HPDE6-E6E7 (cell line): Measurements from ENCODE around the gene ZNF431.
"Not testable (repeated sequence)": the region's sequence is repeated elsewhere in the genome, so short reads cannot be mapped to it uniquely, and the experiment has no call there.

ENCODE experiments used
- DNase-seq: peaks from one replicate; pipeline ENCODE4 v3.0.0; 2011; ENCODE audit warnings: missing footprints; ENCODE audit errors: extremely low spot score

Gene ZNF431

DNA sequence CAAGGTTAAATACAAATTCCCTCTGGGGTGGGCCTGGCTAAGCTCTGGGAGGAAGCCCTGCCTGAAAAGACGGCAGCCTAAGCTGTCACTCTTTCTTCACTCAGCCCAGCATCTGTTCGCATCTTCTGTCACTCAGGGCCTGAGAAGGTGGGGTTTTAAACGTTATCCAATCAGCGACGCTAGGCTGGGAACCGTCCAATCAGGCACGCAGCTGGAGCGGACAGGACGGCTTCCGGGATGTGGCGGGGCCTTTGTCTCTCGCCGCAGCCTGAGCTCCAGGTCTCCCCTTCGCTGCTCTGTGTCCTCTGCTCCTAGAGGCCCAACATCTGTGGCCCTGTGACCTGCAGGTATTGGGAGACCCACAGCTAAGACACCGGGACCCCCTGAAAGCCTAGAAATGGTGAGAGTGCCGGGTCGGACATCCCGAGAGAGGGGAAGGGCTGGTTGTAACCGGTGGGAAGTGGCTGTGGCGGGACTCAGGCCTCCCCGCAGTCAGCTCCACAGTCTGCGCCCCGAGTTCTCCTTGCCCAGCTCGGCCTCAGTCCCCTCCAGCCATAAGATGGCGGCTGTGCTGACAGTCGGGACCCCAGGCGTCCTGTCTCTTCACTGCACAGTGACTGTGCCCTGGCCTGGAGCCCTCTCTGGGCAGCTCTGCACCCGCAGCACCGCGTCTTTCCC is at the start of gene ZNF431:
TSS of gene ZNF431 (plus strand) at position 254 of the 678 bp plus-strand sequence. CDS start at position 398, 144 bp downstream.
- peak; percentile 65 for DNase-seq

DNA sequence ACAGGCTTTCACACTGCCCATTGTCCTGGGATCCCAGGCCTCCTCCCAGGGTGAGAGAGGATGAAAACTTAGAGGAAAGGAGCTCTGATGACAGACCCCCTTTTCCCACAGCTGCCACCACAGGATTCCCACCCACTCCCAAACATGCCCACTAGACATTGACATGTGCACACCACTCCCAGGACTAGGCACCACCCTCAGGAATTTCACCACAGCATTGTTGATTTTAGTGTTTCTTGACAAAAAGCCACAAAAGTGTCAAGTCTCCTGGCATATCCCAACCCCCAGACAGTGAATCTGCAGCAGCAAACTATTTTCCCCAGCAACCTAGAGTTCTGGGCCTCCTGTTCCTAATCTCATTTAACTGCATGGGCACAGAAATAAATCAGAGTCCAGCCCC is 49.7 kb upstream of the ZNF431 start:
- DNase-seq = no peak

DNA sequence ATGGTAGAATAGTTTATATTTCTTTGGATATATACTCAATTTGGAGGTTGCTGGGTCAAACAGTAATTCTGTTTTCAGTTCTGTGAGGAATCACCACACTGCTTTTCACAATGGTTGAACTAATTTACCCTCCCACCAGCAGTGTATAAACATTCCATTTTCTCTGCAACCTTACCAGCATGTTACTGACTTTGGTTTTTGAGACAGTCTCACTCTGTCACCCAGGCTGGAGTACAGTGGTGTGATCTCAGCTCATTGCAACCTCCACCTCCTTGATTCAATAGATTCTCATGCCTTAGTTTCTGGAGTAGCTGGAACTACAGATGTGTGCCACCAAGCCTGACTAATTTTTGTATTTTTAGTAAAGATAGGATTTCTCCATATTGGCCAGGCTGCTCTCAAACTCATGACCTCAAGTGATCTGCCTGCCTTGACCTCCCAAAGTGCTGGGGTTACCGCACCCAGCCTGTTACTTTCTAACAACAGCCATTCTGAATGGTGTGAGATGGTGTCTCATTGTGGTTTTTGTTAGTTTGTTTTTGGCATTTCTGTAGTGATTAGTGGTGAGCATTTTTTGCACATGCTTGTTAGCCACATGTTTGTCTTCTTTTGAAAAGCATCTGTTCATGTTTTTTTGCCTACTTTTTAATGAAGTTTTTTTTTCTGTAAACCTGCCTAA is 47.4 kb upstream of the ZNF431 start:
- no peak for DNase-seq

DNA sequence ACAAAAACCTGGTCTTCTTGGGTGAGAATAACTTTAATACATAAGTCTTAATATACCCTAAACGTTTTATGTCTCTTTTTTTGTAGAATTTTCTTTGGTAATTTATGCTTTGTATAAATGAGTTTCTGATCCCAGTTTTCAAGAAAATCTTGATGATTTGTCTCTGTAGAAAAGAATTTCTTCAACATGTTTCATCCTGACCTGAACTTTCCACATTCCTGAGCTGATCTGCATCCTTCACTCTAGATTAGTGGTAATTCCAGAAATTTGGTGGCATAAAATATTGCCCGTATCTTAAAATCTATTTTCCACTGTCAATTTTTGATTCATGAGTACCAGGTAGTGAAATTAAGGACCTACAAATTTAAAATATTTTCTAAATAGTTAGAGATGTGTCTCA is 43.5 kb upstream of the ZNF431 start:
- DNase-seq = no peak

DNA sequence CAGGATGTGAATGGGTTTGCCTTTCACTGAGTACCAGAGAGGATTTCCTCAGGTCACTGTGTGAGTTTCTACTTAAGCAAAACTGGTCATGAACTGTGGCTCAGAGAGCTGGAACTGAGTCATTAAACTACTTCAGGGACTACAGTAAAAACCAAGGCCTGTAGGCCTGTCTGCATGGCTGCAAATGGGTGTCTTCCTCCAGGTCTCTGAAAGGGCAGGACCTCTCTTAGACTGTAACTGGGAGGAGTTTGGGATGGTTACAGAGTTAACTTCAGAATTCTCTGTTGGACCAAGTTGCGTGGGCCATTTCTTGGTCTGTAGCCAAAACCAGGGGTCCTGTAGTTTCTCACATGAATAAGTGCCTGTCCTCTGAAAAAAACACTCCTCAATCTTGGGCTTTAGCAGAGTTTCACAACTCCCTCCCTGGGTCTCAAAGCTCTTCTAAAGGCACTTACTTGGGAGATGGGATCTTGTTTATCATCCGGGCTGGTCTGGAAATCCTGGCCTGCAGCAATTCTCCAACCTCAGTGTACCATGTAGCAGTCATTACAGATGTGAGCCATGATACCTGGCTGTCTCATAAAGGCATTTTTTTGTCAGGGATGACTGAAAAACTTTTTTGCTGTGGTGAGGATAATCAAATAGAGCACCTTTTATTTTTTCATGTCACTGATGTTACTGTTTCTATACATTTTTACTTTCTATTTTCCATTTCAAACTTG is 40.2 kb upstream of the ZNF431 start:
- DNase-seq = no peak

DNA sequence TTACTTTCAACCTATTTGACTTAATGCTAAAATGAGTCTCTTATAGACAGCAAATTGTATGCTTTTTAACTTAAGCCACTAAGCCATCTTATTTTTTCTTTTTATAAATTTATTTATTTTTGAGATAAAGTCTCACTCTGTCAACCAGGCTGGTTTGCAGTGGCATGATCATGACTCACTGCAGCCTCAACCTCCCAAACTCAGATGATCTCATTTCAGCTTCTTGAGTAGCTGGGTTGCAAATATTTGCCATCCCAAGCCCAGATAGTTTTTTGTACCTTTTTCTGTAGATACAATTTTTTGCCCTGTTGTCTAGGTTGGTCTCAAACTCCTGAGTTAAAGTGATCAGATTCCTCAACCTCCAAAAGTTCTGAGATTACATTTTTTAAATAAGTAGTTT is 32.7 kb upstream of the ZNF431 start:
- DNase-seq = no peak

DNA sequence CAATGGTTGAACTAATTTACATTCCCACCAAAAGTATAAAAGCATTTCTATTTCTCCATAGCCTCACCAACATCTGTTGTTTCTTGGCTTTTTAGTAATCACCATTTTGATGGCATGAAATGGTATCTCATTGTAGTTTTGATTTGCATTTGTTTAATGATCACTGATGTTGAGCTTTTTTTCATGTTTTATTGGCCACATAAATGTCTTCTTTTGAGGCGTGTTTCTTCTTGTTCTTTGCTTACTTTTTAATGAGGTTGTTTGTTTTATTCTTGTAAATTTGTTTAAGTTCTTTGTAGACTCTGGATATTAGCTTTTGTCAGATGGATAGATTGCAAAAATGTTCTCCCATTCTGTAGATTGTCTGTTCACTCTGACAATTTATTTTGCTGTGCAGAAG is 31.7 kb upstream of the ZNF431 start:
- DNase-seq = no peak

DNA sequence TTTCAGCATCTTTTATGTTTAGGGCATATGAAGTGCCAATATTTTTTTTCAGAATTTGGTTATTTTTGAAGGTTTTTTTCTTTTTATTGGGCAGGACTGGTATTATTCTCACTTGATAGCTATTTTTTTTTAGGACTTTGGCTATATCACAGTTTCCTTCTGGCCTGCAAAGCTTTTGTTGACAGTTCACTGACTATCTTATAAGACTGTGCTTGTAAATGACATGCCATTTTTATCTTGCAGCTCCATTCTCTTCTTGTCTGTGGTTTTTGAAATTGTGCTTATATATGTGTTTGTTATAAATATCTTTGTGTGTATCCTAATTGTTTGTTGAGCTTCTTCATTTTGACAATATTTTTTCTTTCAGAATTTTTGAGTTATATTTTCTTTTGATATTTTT is 26.4 kb upstream of the ZNF431 start:
- DNase-seq = no peak

DNA sequence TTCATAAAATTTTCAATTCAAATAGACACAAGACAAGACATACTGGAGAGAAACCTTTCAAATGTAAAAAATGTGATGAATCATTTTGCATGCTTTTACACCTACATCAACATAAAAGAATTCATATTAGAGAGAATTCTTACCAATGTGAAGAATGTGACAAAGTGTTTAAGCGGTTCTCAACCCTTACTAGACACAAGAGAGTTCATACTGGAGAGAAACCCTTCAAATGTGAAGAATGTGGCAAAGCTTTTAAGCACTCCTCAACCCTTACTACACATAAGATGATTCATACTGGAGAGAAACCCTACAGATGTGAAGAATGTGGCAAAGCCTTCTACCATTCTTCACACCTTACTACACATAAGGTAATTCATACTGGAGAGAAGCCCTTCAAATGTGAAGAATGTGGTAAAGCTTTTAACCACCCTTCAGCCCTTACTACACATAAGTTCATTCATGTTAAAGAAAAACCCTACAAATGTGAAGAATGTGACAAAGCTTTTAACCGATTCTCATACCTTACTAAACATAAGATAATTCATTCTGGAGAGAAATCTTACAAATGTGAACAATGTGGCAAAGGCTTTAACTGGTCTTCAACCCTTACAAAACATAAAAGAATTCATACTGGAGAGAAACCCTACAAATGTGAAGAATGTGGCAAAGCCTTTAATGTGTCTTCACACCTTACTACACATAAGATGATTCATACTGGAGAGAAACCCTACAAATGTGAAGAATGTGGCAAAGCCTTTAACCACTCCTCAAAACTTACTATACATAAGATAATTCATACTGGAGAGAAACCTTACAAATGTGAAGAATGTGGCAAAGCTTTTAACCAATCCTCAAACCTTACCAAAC is 24.6 kb upstream of the ZNF431 start:
- no peak for DNase-seq

DNA sequence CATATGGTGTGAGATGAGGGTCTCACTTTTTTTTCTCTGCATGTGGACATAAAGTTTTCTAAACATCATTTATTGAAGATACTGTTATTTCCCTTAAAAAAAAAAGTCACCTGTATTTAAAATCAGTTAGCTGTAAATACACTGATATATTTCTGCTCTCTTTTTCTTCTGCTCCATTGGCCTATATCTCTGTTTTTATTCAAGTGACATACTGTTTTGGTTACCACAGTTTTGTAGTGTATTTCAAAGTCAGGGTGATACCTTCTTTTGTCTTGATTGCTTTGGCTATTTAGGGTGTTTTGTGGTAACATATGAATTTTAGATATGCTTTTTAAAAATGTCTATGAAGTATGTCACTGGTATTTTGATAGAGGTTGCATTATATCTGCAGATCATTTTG is 15.8 kb upstream of the ZNF431 start:
- no peak for DNase-seq

DNA sequence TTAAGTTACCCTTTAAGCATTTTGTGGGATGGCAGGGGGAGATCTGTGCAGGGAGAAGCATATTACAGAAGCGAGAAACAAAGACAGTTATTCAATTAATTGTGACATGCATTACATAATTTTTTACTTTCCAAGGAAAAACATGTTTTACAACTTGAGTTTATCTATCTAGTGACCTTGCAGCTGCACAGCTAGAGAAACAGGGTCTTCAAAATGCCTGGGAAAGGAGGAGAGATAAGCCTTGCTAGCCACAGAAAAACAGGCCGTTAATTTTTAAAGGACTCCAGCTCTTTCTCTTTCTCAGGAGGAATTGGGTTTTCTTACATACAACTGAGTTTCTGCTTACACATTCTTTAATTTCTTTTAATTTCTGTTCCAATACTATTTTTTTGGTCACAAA is 14.8 kb upstream of the ZNF431 start:
- DNase-seq = no peak

DNA sequence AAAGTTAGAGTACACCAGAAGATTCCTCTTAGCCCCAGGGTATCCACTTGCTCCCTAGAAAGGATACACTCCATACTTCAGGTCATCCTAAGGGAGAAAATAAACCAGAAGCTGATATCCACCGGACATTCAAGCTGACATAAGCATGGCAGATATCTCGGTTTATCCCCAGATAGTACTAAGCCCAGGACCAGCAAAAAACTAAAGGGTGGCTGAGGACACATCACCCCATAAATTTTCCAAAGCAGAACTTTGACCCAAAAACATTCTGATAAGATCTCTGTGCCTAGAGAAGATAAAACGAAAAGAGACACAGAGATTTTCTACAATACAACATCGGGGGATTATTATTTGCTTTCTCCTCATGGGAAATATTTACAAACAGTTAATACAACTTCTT is 13.9 kb upstream of the ZNF431 start:
- no peak for DNase-seq

DNA sequence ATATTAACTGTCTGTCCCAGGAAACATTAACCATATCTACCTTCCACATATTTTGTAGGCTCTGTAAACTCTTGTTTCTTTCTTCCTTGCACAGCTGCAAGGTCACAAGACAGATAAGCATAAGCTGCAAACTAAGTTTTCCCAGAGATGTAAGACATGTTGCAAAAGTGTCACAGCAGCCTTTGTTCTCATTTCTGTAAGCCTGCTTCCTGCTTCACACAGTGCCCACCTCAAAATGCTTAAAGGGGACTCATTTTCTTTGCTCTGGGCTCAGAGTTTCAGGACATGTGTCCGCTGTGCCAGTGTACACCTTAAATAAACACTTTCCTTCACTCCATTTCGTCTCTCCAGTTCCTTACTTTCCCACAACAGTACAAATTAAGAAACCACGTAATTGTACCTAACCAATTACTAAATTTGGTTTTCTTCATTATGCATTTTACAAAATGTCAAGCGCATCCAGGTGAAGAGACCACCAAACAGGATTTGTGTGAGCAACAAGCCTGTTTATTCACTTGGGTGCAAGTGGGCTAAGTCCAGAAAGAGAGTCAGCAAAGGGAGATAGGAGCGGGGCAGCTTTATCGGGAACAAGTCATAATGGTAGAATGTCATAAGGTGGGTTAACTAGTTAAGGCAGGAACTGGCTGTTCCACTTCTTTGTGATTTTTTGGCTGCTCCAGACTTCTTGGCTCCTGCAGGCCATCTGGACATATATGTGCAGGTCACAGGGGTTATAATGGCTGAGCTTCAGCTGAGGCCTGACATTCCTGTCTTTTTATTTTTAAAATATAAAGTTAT is 12.7 kb upstream of the ZNF431 start:
- no peak for DNase-seq

DNA sequence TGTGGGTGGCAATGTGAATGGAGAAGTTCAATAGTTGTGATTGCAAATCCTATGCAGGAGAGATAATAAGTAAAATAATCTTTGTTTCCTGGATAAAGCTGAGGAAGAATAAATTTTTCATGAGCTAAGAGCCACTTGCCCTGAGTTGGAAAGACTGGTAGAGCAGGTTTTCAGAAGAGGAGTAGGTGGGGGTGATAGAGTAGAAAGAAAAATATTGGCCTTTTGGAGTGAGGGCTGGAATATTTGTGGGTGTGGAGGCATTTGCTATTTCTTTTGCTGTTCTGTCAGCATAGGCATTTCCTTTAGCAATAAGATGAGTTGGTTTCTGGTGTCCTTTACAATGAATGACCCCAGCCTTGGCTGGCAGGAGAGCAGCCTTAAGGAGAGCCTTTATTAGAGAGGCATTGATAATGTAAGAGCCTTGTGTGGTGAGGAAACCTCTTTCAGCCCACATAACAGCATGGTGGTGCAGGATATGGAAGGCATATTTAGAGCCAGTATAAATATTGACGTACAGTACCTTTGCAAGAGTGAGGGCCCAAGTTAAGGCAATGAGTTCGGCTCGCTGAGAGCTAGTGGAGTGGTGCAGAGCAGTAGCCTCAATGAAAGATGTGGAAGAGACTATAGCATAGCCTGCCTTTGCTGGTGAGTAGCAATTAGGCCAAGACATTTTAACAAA is 11.6 kb upstream of the ZNF431 start:
- peak; percentile 14 for DNase-seq

DNA sequence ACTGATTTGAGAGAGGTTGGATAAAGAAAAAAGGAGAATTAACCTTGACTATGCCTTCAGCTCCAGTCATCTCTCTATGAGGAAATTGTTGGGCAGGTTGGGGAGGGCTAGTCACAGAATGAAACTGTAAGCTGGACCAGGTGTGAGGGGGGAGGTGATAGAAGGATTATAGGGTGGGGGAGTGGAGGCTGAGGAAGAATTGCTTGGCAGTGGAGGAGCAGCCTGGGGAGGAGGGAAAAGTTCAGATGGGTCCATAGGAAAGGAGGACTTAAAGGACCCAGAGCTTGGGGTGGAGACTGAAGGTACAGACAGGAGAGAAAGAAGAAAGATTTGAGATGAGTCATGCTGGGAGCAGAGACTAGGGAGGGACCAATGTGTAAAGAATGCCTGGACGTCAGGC is 8.2 kb upstream of the ZNF431 start:
- DNase-seq = no peak

DNA sequence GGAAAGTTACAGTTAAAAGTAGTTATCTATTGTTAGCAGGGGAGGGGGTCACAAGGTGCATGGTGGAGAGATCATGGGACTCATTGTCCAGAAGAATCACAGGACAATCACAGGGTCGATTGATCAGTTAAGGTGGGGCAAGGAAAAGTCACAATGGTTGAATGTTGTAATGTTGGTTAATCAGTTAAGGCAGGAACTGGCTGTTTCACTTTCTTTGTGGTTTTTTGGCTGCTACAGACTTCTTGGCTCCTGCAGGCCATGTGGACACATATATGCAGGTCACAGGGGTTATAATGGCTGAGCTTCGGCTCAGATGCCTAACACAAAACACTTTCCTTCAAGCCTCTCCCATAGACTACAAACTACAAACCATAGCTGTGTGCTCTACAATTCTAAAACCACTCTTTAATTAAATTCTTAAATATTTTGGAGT is 6.9 kb upstream of the ZNF431 start:
- DNase-seq = no peak

DNA sequence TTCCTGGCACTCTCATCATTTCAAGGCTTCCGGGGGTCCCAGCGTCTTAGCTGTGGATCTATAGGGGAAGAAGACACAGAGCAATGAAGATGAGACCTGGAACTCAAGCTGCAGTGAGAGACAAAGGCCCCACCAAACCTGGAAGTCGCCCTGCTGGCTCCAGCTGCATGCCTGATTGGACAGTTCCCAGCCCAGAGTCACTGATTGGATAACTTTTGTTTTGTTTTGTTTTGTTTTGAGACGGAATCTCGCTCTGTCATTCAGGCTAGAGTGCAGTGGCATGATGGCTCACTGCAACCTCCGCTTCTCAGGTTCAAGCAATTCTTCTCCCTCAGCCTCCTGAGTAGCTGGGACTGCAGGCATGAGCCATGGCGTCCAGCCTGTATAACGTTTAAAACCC is 6.4 kb upstream of the ZNF431 start:
- no peak for DNase-seq

DNA sequence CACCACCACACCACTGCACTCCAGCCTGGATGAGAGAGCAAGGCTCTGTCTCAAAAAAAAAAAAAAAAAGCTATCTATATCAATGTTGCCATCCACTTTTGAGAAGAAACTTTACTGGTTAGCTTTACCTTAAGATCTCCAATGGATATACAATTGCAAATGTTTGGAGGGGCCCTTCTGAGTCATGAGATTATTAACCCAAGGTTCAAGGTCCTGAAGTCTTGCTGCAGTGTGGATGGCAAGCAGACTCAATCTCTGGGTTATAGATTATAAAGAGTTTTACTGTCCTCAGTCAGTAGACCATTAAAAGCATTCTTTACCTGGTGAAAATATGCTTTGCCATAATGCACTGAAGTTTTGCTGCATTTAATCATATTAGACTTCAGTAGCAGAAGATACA is 3.7 kb upstream of the ZNF431 start:
- no peak for DNase-seq

DNA sequence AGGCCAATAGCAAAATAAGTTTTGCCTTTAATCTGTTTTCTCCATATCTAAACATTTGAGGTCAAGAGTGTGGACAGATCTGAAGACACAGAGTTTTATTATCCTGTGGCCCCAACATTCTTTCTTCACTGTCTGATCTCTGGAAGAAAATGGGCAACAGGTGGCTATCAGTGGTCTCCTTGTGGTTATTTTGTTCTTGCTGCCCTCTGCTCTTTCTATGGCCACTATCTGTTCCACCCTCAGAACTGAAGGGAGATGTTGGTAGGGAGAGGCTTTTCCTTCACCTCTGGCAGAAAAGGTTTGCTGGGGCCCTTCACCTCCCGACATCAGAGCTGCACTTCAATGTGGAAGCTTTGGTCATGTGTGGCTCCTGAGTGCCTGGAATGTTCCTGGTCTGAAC is 834 bp upstream of the ZNF431 start:
- DNase-seq = not testable (repeated sequence)

DNA sequence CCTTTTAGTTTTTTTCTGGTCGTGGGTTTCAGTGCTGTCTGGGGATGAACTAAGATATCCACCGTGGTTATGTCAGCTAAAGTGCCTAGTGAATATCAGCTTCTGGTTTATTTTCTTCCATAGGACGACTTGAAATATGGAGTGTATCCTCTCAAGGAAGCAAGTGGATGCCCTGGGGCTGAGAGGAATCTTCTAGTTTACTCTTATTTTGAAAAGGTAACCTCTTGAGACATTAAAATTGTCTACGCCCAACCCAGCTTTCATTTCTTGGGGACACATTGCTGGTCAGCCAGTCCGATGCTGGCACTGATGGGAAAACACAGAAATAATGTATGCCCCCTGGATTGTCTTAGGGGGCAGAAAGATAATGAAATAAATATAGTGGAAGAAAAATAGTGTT is 1.6 kb downstream of the ZNF431 start:
- no peak for DNase-seq

DNA sequence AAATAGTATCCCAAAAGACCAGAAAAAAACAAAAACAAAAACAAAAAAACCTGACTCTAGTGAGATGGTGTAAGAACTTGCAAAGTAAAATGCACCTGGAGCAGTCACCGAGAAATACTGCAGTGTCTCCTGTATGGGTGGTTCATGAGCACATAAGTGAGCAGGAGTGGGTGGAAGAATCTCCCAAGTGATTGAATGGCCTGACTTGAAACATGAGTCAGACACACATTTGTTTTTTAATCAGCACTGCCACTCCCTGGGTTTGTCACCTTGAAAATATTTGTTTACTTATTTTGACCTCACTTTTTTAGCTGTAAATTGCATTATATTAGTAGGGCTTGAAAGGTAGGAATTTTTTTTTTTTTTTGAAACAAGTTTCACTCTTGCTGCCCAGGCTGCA is 2.0 kb downstream of the ZNF431 start:
- peak; percentile 41 for DNase-seq
